Mesothelial cell of epicardium (in vitro differentiated cells): ENCODE results near the gene GALR3. TPM values are rescaled to one million over a fixed set of nuclear protein-coding genes. Genes with fewer than 3 reads are reported as not detected.
A peak's percentile ranks its signal among the peaks of the same experiment; 100 is the strongest.

Source experiments
- DNase-seq, 2 experiments: peaks; one replicate each; pipeline ENCODE4 v3.0.0; 2021; ENCODE audit warnings: low spot score in 2 of 2; ENCODE audit not compliant: unreplicated experiment in 2 of 2
- H3K27ac Mint-ChIP-seq: 2 replicates; pipeline ENCODE4 v1.8.0; 2021; ENCODE audit warnings: mixed read lengths
- H3K27me3 Mint-ChIP-seq: 2 replicates; pipeline ENCODE4 v1.8.0; 2021; ENCODE audit warnings: low read depth, mixed read lengths
- H3K36me3 Mint-ChIP-seq: 2 replicates; pipeline ENCODE4 v1.8.0; 2021; ENCODE audit warnings: mixed read lengths
- H3K4me1 Mint-ChIP-seq: 2 replicates; pipeline ENCODE4 v1.8.0; 2021; ENCODE audit warnings: mixed read lengths
- H3K4me3 Mint-ChIP-seq: 2 replicates; pipeline ENCODE4 v1.8.0; 2021; ENCODE audit warnings: mild to moderate bottlenecking, moderate library complexity, mixed read lengths
- H3K9me3 Mint-ChIP-seq: 2 replicates; pipeline ENCODE4 v1.8.0; 2021; ENCODE audit warnings: mixed read lengths
- CTCF ChIP-seq: fragments of 200-600 bp; sonication (generic); IDR thresholded peaks from one replicate; pipeline ENCODE4 v1.5.0; 2021; ENCODE audit warnings: antibody characterized with exemption; ENCODE audit not compliant: unreplicated experiment
- total RNA-seq: library from RNA; stranded (reverse); gene quantifications from 3 replicates; pipeline ENCODE4 v1.2.1, GENCODE V29; 2021

The GALR3 gene
- total RNA-seq, 1 donor from 2014 or later = 0.31 TPM

- no peak overlapping the region for H3K27ac Mint-ChIP-seq
- peaks cover 46% of the 10 kb centered on the region for H3K27me3 Mint-ChIP-seq
- H3K4me1 Mint-ChIP-seq = peaks cover 14% of the 10 kb centered on the region
- H3K9me3 Mint-ChIP-seq = no peaks in the 10 kb centered on the region
- peak in 1 of 2 experiments; percentile 68 for DNase-seq
- H3K4me3 Mint-ChIP-seq = peak overlapping the region; percentile 72
- H3K36me3 Mint-ChIP-seq = peaks cover under 1% of the 10 kb centered on the region
- TF ChIP-seq CTCF = no peak
Observed at GRCh38 chr22:37818409-37819104, 4.6 kb upstream of the GALR3 start.

- H3K27me3 Mint-ChIP-seq = peaks cover 51% of the 10 kb centered on the region
- no peak overlapping the region for H3K27ac Mint-ChIP-seq
- no peak for DNase-seq
Observed at GRCh38 chr22:37819105-37819433, 4.1 kb upstream of the GALR3 start.

GRCh38 chr22:37820350-37820749 is 2.8 kb upstream of the GALR3 start:
- Mint-ChIP-seq H3K9me3 (no peaks in the 10 kb centered on the region), H3K36me3 (no peaks in the 10 kb centered on the region), H3K4me1 (peaks cover 14% of the 10 kb centered on the region), H3K4me3 (no peak overlapping the region), H3K27me3 (peaks cover 57% of the 10 kb centered on the region), H3K27ac (no peak overlapping the region)
- no peak for TF ChIP-seq CTCF
- DNase-seq = no peak

More at GRCh38 chr22:37819105-37819433, 4.1 kb upstream of the GALR3 start:
- Mint-ChIP-seq H3K9me3 (no peaks in the 10 kb centered on the region), H3K36me3 (no peaks in the 10 kb centered on the region), H3K4me1 (peaks cover 14% of the 10 kb centered on the region), H3K4me3 (peak overlapping the region; percentile 46)
- TF ChIP-seq CTCF = no peak

GRCh38 chr22:37822079-37822833 is 926 bp upstream of the GALR3 start:
- TF ChIP-seq CTCF = no peak
- Mint-ChIP-seq H3K4me3 (no peak overlapping the region), H3K36me3 (no peaks in the 10 kb centered on the region), H3K9me3 (no peaks in the 10 kb centered on the region), H3K27me3 (peaks cover 62% of the 10 kb centered on the region), H3K27ac (no peak overlapping the region), H3K4me1 (peaks cover 16% of the 10 kb centered on the region)
- no peak for DNase-seq

- Mint-ChIP-seq H3K36me3 (peaks cover 8% of the 10 kb centered on the region), H3K4me3 (peak overlapping the region; percentile 54), H3K4me1 (peaks cover 3% of the 10 kb centered on the region), H3K27me3 (peaks cover 47% of the 10 kb centered on the region), H3K9me3 (no peaks in the 10 kb centered on the region), H3K27ac (no peak overlapping the region)
- DNase-seq = no peak
- TF ChIP-seq CTCF = no peak
Observed at GRCh38 chr22:37824674-37825641, 1.8 kb downstream of the GALR3 start.
